ENCODE results near the gene PLCD3. TPM values are rescaled to one million over a fixed set of nuclear protein-coding genes. Genes with fewer than 3 reads are reported as not detected.

Gene PLCD3
- total RNA-seq, 1 donor from 2014 or later, result 2.4 TPM

- Mint-ChIP-seq H3K27me3 (ENCODE audit: insufficient read depth) (no peaks in the 10 kb centered on the region), H3K36me3 (ENCODE audit: low read depth) (peaks cover 17% of the 10 kb centered on the region), H3K4me1 (ENCODE audit: low read depth) (peaks cover 24% of the 10 kb centered on the region), H3K4me3 (peak overlapping the region; percentile 96), H3K27ac (peak overlapping the region; percentile 98), H3K9me3 (no peaks in the 10 kb centered on the region)
- no peak for DNase-seq (ENCODE audit: low spot score)
- intact Hi-C loops (cut with micrococcal nuclease), result loop anchor here (1.0 kb wide), 2 partner anchors 12 to 458 kb away; partner anchors contain the start of genes ACBD4 and CCDC43
Observed at GRCh38 chr17:45146890-45147580, 14.7 kb upstream of the PLCD3 start.

- Mint-ChIP-seq H3K36me3 (ENCODE audit: low read depth) (peaks cover 16% of the 10 kb centered on the region), H3K4me1 (ENCODE audit: low read depth) (peaks cover 19% of the 10 kb centered on the region)
- no peak for DNase-seq (ENCODE audit: low spot score)
Observed at GRCh38 chr17:45146592-45146889, 14.2 kb upstream of the PLCD3 start.

DNA sequence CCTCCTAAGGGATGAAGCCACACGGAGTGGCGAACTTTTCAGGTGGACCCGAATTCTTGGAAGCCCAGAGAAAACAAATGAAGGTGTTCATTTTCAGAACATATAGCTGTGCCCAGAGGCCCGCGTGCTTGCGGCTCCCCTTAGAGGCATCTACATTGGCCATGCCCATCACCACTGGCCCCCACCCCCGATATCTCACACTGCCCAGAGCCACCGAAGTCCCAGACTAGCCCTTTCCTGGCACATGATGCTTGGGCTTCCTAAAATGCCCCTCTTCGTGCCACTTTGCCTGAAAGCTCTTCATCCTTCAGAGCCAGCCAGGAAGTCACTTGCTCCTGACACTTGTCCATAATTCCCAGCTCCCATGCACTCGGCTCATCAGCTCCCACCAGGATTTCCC, 13.9 kb upstream of the PLCD3 start:
- no peaks in the 10 kb centered on the region for H3K27me3 Mint-ChIP-seq (ENCODE audit: insufficient read depth)
- H3K9me3 Mint-ChIP-seq, result no peaks in the 10 kb centered on the region
- no peak for DNase-seq (ENCODE audit: low spot score)
- peak overlapping the region; percentile 43 for H3K27ac Mint-ChIP-seq
- H3K36me3 Mint-ChIP-seq (ENCODE audit: low read depth), result peaks cover 15% of the 10 kb centered on the region
- peaks cover 16% of the 10 kb centered on the region for H3K4me1 Mint-ChIP-seq (ENCODE audit: low read depth)
- peak overlapping the region; percentile 96 for H3K4me3 Mint-ChIP-seq
- intact Hi-C loops (cut with micrococcal nuclease), result no loop called here

More at GRCh38 chr17:45146592-45146889, 14.2 kb upstream of the PLCD3 start:
- H3K4me3 Mint-ChIP-seq, result peak overlapping the region; percentile 96
- H3K9me3 Mint-ChIP-seq, result no peaks in the 10 kb centered on the region
- no peaks in the 10 kb centered on the region for H3K27me3 Mint-ChIP-seq (ENCODE audit: insufficient read depth)
- H3K27ac Mint-ChIP-seq, result peak overlapping the region; percentile 98
- intact Hi-C loops (cut with micrococcal nuclease), result no loop called here

GRCh38 chr17:45145035-45145389, 12.7 kb upstream of the PLCD3 start:
- intact Hi-C loops (cut with micrococcal nuclease), result no loop called here
- H3K36me3 Mint-ChIP-seq (ENCODE audit: low read depth), result peaks cover 11% of the 10 kb centered on the region
- no peak overlapping the region for H3K27ac Mint-ChIP-seq
- H3K27me3 Mint-ChIP-seq (ENCODE audit: insufficient read depth), result no peaks in the 10 kb centered on the region
- no peak for DNase-seq (ENCODE audit: low spot score)
- peaks cover 11% of the 10 kb centered on the region for H3K4me1 Mint-ChIP-seq (ENCODE audit: low read depth)
- H3K9me3 Mint-ChIP-seq, result no peaks in the 10 kb centered on the region
- peak overlapping the region; percentile 19 for H3K4me3 Mint-ChIP-seq

DNA sequence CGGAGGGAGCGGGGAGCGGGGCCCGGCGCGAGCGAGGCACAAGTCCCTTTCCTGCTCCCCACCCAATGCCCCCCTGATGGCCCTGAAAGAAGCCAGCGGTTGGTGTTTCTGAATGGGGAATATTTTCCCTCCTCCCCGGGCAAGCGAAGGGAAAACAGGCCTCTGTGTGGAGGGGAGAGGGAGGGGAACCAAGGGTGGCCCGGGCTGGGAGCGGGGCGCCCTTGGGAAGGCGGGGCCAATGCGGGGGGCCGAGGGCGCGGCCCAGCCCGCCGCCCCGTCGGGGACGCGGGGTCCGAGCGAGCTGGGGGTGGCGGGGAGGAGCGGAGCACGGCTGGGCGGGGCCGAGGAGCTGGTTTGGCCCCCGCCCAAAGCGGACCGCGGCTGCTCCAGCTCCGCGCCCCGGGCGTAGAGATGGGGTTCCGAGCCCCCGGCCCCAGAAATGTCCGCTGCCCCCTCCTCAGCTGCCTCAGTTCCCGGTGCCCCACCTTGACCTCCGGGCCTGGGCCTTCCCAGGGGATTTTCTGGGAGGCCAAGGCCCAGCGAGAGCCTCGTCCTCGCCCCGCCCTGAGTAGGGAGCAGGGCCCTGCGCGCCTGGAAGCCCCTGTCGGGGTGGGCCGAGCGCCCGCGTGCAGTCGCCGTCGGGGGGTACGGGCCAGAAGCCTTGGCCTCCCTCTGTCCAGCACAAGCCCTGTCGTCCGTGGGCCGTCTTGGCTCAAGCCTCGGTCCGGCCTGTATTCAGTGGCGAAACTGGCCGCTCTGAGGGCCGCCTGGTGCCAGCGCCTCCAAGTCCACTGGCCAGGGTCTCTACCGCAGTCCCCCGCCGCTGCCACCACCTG, 12.1 kb upstream of the PLCD3 start:
- H3K9me3 Mint-ChIP-seq, result no peaks in the 10 kb centered on the region
- H3K4me1 Mint-ChIP-seq (ENCODE audit: low read depth), result peaks cover 11% of the 10 kb centered on the region
- no peak overlapping the region for H3K27ac Mint-ChIP-seq
- H3K27me3 Mint-ChIP-seq (ENCODE audit: insufficient read depth), result no peaks in the 10 kb centered on the region
- intact Hi-C loops (cut with micrococcal nuclease), result no loop called here
- peak overlapping the region; percentile 19 for H3K4me3 Mint-ChIP-seq
- DNase-seq (ENCODE audit: low spot score), result no peak
- peaks cover 5% of the 10 kb centered on the region for H3K36me3 Mint-ChIP-seq (ENCODE audit: low read depth)

GRCh38 chr17:45143767-45144198, 11.5 kb upstream of the PLCD3 start:
- Mint-ChIP-seq H3K4me1 (ENCODE audit: low read depth) (peaks cover 11% of the 10 kb centered on the region), H3K27ac (no peak overlapping the region)
- no peak for DNase-seq (ENCODE audit: low spot score)

DNA sequence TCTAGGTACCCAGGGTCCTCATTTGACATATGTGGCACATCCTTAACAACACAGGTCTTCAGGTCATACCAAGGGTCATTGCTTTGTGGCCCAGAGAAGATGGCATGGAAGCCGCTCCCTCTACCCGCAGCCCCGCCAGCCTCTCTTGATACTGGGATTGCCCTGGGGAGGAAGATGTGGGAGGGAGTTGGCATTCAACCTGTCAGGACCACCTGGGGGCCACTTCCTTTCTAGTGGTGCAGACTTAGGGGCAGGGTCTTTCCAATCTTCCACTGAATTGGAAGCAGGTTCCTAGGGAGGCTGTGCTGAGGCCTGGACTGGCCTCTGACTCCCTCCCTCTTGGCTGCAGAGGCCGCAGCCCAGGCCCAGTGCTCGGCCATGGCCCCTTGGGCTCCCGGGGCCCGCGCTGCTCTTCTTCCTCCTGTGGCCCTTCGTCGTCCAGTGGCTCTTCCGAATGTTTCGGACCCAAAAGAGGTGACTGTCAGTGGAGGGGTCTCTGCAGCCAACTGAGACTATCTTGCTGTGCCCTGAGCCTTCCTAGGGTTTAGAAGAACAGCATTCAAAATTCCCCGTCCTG, 10.9 kb upstream of the PLCD3 start:
- Mint-ChIP-seq H3K27ac (no peak overlapping the region), H3K27me3 (ENCODE audit: insufficient read depth) (no peaks in the 10 kb centered on the region), H3K36me3 (ENCODE audit: low read depth) (peaks cover 4% of the 10 kb centered on the region), H3K4me1 (ENCODE audit: low read depth) (peaks cover 11% of the 10 kb centered on the region), H3K4me3 (no peak overlapping the region), H3K9me3 (no peaks in the 10 kb centered on the region)
- intact Hi-C loops (cut with micrococcal nuclease), result no loop called here
- no peak for DNase-seq (ENCODE audit: low spot score)

More at GRCh38 chr17:45143767-45144198, 11.5 kb upstream of the PLCD3 start:
- Mint-ChIP-seq H3K4me3 (no peak overlapping the region), H3K9me3 (no peaks in the 10 kb centered on the region), H3K27me3 (ENCODE audit: insufficient read depth) (no peaks in the 10 kb centered on the region), H3K36me3 (ENCODE audit: low read depth) (peaks cover 2% of the 10 kb centered on the region)
- intact Hi-C loops (cut with micrococcal nuclease), result no loop called here

DNA sequence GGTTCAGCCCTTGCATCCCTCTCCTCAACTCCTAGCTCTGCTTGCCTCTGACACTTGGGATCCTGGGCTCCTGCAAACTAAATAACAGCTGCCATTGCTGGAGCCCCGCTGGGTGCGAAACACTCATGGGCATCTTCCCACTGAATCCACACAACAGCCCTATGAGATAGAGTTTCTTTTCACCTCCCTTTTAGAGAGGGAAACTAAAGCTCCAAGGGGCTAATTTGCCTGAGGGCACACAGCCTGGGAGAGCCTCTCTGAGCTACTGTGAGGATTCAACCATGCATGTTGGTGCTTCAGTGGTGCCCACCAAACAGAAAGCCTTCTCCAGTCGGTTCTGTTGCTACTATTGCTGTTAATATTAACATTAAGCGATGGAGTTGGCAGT, 7.2 kb upstream of the PLCD3 start:
- intact Hi-C loops (cut with micrococcal nuclease), result loop anchor here (5.0 kb wide), 1 partner anchor 248 kb away; no protein-coding TSS in a partner anchor
- Mint-ChIP-seq H3K9me3 (no peaks in the 10 kb centered on the region), H3K4me3 (no peak overlapping the region), H3K27ac (no peak overlapping the region), H3K36me3 (ENCODE audit: low read depth) (peaks cover 4% of the 10 kb centered on the region), H3K27me3 (ENCODE audit: insufficient read depth) (peaks cover 2% of the 10 kb centered on the region), H3K4me1 (ENCODE audit: low read depth) (peaks cover 10% of the 10 kb centered on the region)
- DNase-seq (ENCODE audit: low spot score), result no peak

GRCh38 chr17:45138911-45139532, 6.7 kb upstream of the PLCD3 start:
- intact Hi-C loops (cut with micrococcal nuclease), result loop anchor here (5.0 kb wide), 1 partner anchor 248 kb away; no protein-coding TSS in a partner anchor
- peaks cover 2% of the 10 kb centered on the region for H3K27me3 Mint-ChIP-seq (ENCODE audit: insufficient read depth)
- peaks cover 4% of the 10 kb centered on the region for H3K36me3 Mint-ChIP-seq (ENCODE audit: low read depth)
- no peaks in the 10 kb centered on the region for H3K9me3 Mint-ChIP-seq
- no peak overlapping the region for H3K4me3 Mint-ChIP-seq
- peaks cover 10% of the 10 kb centered on the region for H3K4me1 Mint-ChIP-seq (ENCODE audit: low read depth)
- no peak for DNase-seq (ENCODE audit: low spot score)
- no peak overlapping the region for H3K27ac Mint-ChIP-seq

- H3K27me3 Mint-ChIP-seq (ENCODE audit: insufficient read depth), result peaks cover 2% of the 10 kb centered on the region
- peak overlapping the region; percentile 15 for H3K4me3 Mint-ChIP-seq
- peaks cover 4% of the 10 kb centered on the region for H3K36me3 Mint-ChIP-seq (ENCODE audit: low read depth)
- no peak for DNase-seq (ENCODE audit: low spot score)
- no peaks in the 10 kb centered on the region for H3K9me3 Mint-ChIP-seq
- intact Hi-C loops (cut with micrococcal nuclease), result loop anchor here (5.0 kb wide), 1 partner anchor 250 kb away; no protein-coding TSS in a partner anchor
- H3K4me1 Mint-ChIP-seq (ENCODE audit: low read depth), result peaks cover 15% of the 10 kb centered on the region
- no peak overlapping the region for H3K27ac Mint-ChIP-seq
Observed at GRCh38 chr17:45137561-45138305, 5.4 kb upstream of the PLCD3 start.

DNA sequence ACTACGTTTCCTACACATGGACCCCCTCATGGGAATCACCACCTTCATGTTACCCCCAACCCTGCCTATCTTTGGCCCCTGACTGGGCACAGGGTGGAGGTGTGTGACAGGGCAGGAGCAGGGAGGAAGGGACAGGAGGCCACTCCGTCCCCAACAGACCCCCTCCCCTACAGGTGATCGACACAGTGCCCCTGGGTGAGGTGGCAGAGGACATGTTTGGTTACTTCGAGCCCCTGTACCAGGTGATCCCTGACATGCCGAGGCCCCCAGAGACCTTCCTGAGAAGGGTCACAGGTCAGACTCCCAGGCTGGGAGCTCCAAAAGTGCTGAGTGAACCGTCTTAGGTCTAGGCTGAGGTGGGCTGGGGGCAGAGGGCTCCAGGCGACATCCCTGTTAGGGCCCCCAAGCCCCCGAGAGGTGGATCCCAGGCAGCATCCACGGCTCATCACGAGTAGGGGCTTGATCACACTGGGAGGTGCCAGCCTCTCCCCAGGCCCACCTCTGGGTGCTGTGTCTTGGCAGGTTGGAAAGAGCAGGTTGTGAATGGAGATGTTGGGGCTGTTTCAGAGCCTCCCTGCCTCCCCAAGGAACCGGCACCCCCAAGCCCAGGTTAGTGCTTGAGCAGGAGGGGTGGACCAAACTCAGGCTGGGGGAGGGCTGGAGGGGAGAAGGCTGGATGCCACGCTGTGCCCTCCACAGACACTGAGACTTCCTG, 4.7 kb upstream of the PLCD3 start:
- H3K27ac Mint-ChIP-seq, result no peak overlapping the region
- DNase-seq (ENCODE audit: low spot score), result no peak
- peaks cover 4% of the 10 kb centered on the region for H3K36me3 Mint-ChIP-seq (ENCODE audit: low read depth)
- intact Hi-C loops (cut with micrococcal nuclease), result loop anchor here (5.0 kb wide), 1 partner anchor 250 kb away; no protein-coding TSS in a partner anchor
- peak overlapping the region; percentile 87 for H3K4me3 Mint-ChIP-seq
- peaks cover 2% of the 10 kb centered on the region for H3K27me3 Mint-ChIP-seq (ENCODE audit: insufficient read depth)
- H3K4me1 Mint-ChIP-seq (ENCODE audit: low read depth), result peaks cover 15% of the 10 kb centered on the region
- no peaks in the 10 kb centered on the region for H3K9me3 Mint-ChIP-seq

Data from activated T-helper 1 cell treated with anti-CD3 and anti-CD28 coated beads, Interleukin-12 subunit alpha, Interleukin-12 subunit beta, Interleukin-2, Interleukin-4 antibody, amounts not matched to agents 30 ng/mL and 10 ng/mL and 1 ng/mL, durations not matched to agents 14 hours and 24 hours and 36 hours (primary cell).